ENCODE measurements around the gene PCGF1.

The PCGF1 gene

GRCh38 chr2:74515271-74515980 lies 7.9 kb upstream of the PCGF1 start:
- peaks cover 72% of the 10 kb centered on the region for H3K27me3 ChIP-seq (replicated peaks)
- no peak overlapping the region for H3K27ac ChIP-seq
- TF ChIP-seq CTCF (IDR thresholded peaks at IDR 0.05; ENCODE audit: low read depth, low read length, missing control alignments), result no peak
- DNase-seq, result no peak
- H3K36me3 ChIP-seq (replicated peaks), result no peaks in the 10 kb centered on the region
- in situ Hi-C loops (cut with HindIII; ENCODE audit: low pct_ligation_motif_present, low sequenced_read_pairs), result no loop called here
- H3K4me3 ChIP-seq (ENCODE audit: low read depth, low read length), result no peak overlapping the region

GRCh38 chr2:74514368-74515270 lies 7.1 kb upstream of the PCGF1 start, which contains the start of gene TLX2:
TLX2 (plus strand) TSS chr2:74514450; CDS start chr2:74514807, 357 bp downstream.
- Histone ChIP-seq H3K36me3 (replicated peaks) (no peaks in the 10 kb centered on the region), H3K27ac (no peak within 1 kb of the TSS), H3K4me3 (ENCODE audit: low read depth, low read length) (no peak within 1 kb of the TSS), H3K27me3 (replicated peaks) (peaks cover 68% of the 10 kb centered on the region)
- no peak for TF ChIP-seq CTCF (IDR thresholded peaks at IDR 0.05; ENCODE audit: low read depth, low read length, missing control alignments)
- no peak for DNase-seq
- in situ Hi-C loops (cut with HindIII; ENCODE audit: low pct_ligation_motif_present, low sequenced_read_pairs), result no loop called here

- Histone ChIP-seq H3K27ac (no peak overlapping the region), H3K36me3 (replicated peaks) (no peaks in the 10 kb centered on the region), H3K4me3 (ENCODE audit: low read depth, low read length) (no peak overlapping the region), H3K27me3 (replicated peaks) (peaks cover 61% of the 10 kb centered on the region)
- in situ Hi-C loops (cut with HindIII; ENCODE audit: low pct_ligation_motif_present, low sequenced_read_pairs), result no loop called here
- DNase-seq, result no peak
- TF ChIP-seq CTCF (IDR thresholded peaks at IDR 0.05; ENCODE audit: low read depth, low read length, missing control alignments), result no peak
These were observed 6.3 kb upstream of the PCGF1 start for GRCh38 chr2:74513605-74514367.

- Histone ChIP-seq H3K27ac (no peak overlapping the region), H3K27me3 (replicated peaks) (peaks cover 61% of the 10 kb centered on the region), H3K4me3 (ENCODE audit: low read depth, low read length) (no peak overlapping the region), H3K36me3 (replicated peaks) (no peaks in the 10 kb centered on the region)
- no peak for TF ChIP-seq CTCF (IDR thresholded peaks at IDR 0.05; ENCODE audit: low read depth, low read length, missing control alignments)
- in situ Hi-C loops (cut with HindIII; ENCODE audit: low pct_ligation_motif_present, low sequenced_read_pairs), result no loop called here
- no peak for DNase-seq
These were observed 5.5 kb upstream of the PCGF1 start for GRCh38 chr2:74512744-74513604.
